ENCODE measurements around the gene HNRNPA2B1.

HNRNPA2B1 gene

GRCh38 chr7:26200444-26201246 is at the start of gene HNRNPA2B1:
Gene HNRNPA2B1 (minus strand): TSS chr7:26200746. CDS start chr7:26200577, 169 bp downstream.
- in situ Hi-C loops (cut with MboI; ENCODE audit: low sequenced_read_pairs), result no loop called here

- in situ Hi-C loops (cut with MboI; ENCODE audit: low sequenced_read_pairs), result no loop called here
These were observed 49.7 kb upstream of the HNRNPA2B1 start for GRCh38 chr7:26250239-26250638.

- in situ Hi-C loops (cut with MboI; ENCODE audit: low sequenced_read_pairs), result no loop called here
These were observed 44.6 kb upstream of the HNRNPA2B1 start for GRCh38 chr7:26245150-26245549.

- in situ Hi-C loops (cut with MboI; ENCODE audit: low sequenced_read_pairs), result no loop called here
These were observed 37.5 kb upstream of the HNRNPA2B1 start for GRCh38 chr7:26238032-26238431.

- in situ Hi-C loops (cut with MboI; ENCODE audit: low sequenced_read_pairs), result no loop called here
These were observed 36.7 kb upstream of the HNRNPA2B1 start for GRCh38 chr7:26237035-26237807.

GRCh38 chr7:26233902-26234511 is 33.5 kb upstream of the HNRNPA2B1 start:
- in situ Hi-C loops (cut with MboI; ENCODE audit: low sequenced_read_pairs), result no loop called here

- in situ Hi-C loops (cut with MboI; ENCODE audit: low sequenced_read_pairs), result no loop called here
These were observed 27.4 kb upstream of the HNRNPA2B1 start for GRCh38 chr7:26227987-26228386.

GRCh38 chr7:26224359-26224758 is 23.8 kb upstream of the HNRNPA2B1 start:
- in situ Hi-C loops (cut with MboI; ENCODE audit: low sequenced_read_pairs), result no loop called here

- in situ Hi-C loops (cut with MboI; ENCODE audit: low sequenced_read_pairs), result no loop called here
These were observed 15.5 kb upstream of the HNRNPA2B1 start for GRCh38 chr7:26216049-26216448.

GRCh38 chr7:26213807-26214515 is 13.4 kb upstream of the HNRNPA2B1 start:
- in situ Hi-C loops (cut with MboI; ENCODE audit: low sequenced_read_pairs), result no loop called here

GRCh38 chr7:26212921-26213718 is 12.6 kb upstream of the HNRNPA2B1 start:
- in situ Hi-C loops (cut with MboI; ENCODE audit: low sequenced_read_pairs), result no loop called here

GRCh38 chr7:26208040-26208439 is 7.5 kb upstream of the HNRNPA2B1 start:
- in situ Hi-C loops (cut with MboI; ENCODE audit: low sequenced_read_pairs), result no loop called here

GRCh38 chr7:26203016-26203415 is 2.5 kb upstream of the HNRNPA2B1 start:
- in situ Hi-C loops (cut with MboI; ENCODE audit: low sequenced_read_pairs), result no loop called here

GRCh38 chr7:26202019-26202990 is 1.8 kb upstream of the HNRNPA2B1 start:
- in situ Hi-C loops (cut with MboI; ENCODE audit: low sequenced_read_pairs), result no loop called here

GRCh38 chr7:26201247-26202018 is 887 bp upstream of the HNRNPA2B1 start, which contains the start of gene CBX3:
Gene CBX3 (plus strand): TSS chr7:26201745. CDS start chr7:26202999, 1,254 bp downstream.
- in situ Hi-C loops (cut with MboI; ENCODE audit: low sequenced_read_pairs), result no loop called here

GRCh38 chr7:26200038-26200443 is 505 bp downstream of the HNRNPA2B1 start:
- in situ Hi-C loops (cut with MboI; ENCODE audit: low sequenced_read_pairs), result no loop called here

- in situ Hi-C loops (cut with MboI; ENCODE audit: low sequenced_read_pairs), result loop anchor here (10.0 kb wide), 1 partner anchor 105 kb away; no protein-coding TSS in a partner anchor
These were observed 1.1 kb downstream of the HNRNPA2B1 start for GRCh38 chr7:26199301-26200037.
